ENCODE measurements around the gene AVPR1B.

GRCh38 chr1:206066479-206067171 lies 50.6 kb downstream of the AVPR1B start:
- no peak for TF ChIP-seq CTCF (IDR thresholded peaks at IDR 0.05)
- no peak for TF ChIP-seq POLR2A (IDR thresholded peaks at IDR 0.05)

Measured in uterus (tissue), 2 donors.